Tibial nerve (tissue), 4 donors: ENCODE measurements around the gene ELFN1. TPM values are rescaled to one million over a fixed set of nuclear protein-coding genes. Genes with fewer than 3 reads are reported as not detected.

Experiments used
- DNase-seq, 2 donors: peaks; one replicate each; pipeline ENCODE4 v3.0.0-alpha.2; 2019; ENCODE audit warnings: low spot score in 2 of 2
- H3K27ac ChIP-seq, 4 donors: fragments of 200-600 bp; sonication (generic) in 3 of 4; one replicate each; pipeline ENCODE4 v1.5.1; 2017 to 2019; ENCODE audit warnings: mild to moderate bottlenecking in 1 of 4
- H3K27me3 ChIP-seq, 2 donors: fragments of 200-600 bp; sonication (generic) in 1 of 2; one replicate each; pipeline versions ENCODE4 v1.5.1 to v1.6.0; 2017 to 2019
- H3K36me3 ChIP-seq, 3 donors: fragments of 200-600 bp; sonication (generic); one replicate each; pipeline ENCODE4 v1.5.1; 2018 to 2019
- H3K4me1 ChIP-seq, 4 donors: fragments of 200-600 bp; sonication (generic) in 3 of 4; one replicate each; pipeline ENCODE4 v1.5.1; 2017 to 2019
- H3K4me3 ChIP-seq, 4 donors: fragments of 200-600 bp; sonication (generic) in 3 of 4; one replicate each; pipeline ENCODE4 v1.5.1; 2017 to 2019; ENCODE audit warnings: mild to moderate bottlenecking in 1 of 4, moderate library complexity in 1 of 4
- H3K9me3 ChIP-seq, 4 donors: fragments of 200-600 bp; sonication (generic) in 3 of 4; one replicate each; pipeline ENCODE4 v1.5.1; 2017 to 2019
- CTCF ChIP-seq, 5 experiments: fragments of 200-600 bp in 3 of 5; fragments of 450-650 bp in 2 of 5; sonication (generic) in 3 of 5; IDR thresholded peaks; one replicate each; pipeline ENCODE4 v1.5.1; 2016 to 2019; ENCODE audit warnings: antibody characterized with exemption in 5 of 5, mild to moderate bottlenecking in 3 of 5, moderate library complexity in 2 of 5
- EP300 ChIP-seq, 2 donors: sonication (generic); formaldehyde crosslinking; IDR thresholded peaks; one replicate each; pipeline ENCODE4 v1.6.1; 2017; ENCODE audit warnings: antibody characterized with exemption in 2 of 2, mild to moderate bottlenecking in 1 of 2
- POLR2A ChIP-seq, 2 donors: fragments of 450-650 bp; IDR thresholded peaks; one replicate each; pipeline ENCODE4 v1.6.1; 2017; ENCODE audit warnings: antibody characterized with exemption in 2 of 2, mild to moderate bottlenecking in 2 of 2, moderate library complexity in 2 of 2
- WGBS, 2 donors: methylation state at CpG; one replicate each; pipeline ENCODE4 v1.1.5; 2018; 5-methylcytosine and 5-hydroxymethylcytosine counted together
- total RNA-seq, 4 donors: library from RNA; depleted of rRNA; stranded (reverse); fragments of >200 nt; gene quantifications; one replicate each; pipeline ENCODE4 v1.1.0, GENCODE V29; 2016

Gene ELFN1
- total RNA-seq, 4 donors from 2014 or later: 0.21 to 2.4 (median 1.5) TPM

DNA sequence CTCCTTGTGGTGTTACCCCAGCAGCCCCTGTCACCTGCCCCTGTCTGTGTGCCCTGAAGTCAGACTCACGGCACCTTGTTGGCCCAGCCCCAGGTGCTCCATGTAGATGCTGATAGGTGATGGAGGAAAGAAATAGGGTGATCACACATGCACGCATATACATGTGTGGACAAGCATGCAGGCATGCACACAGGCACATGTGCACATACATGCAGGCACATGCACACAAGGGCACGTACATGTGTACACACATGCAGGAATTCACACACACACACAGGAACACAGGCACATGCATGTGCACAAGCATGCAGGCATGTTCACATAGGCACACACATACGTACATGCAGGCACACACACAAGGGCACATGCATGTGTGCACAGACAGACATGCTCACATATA, 16.6 kb upstream of the ELFN1 start:
- no peaks in the 10 kb centered on the region for H3K36me3 ChIP-seq
- peaks cover 0 to 50% of the 10 kb centered on the region in 2 donors for H3K27me3 ChIP-seq
- H3K4me1 ChIP-seq: no peaks in the 10 kb centered on the region
- peaks cover 0 to 2% (median 0%) of the 10 kb centered on the region in 4 donors for H3K9me3 ChIP-seq
- no peak for TF ChIP-seq EP300 (IDR thresholded peaks at IDR 0.05)
- no peak for TF ChIP-seq CTCF (IDR thresholded peaks at IDR 0.05)
- TF ChIP-seq POLR2A (IDR thresholded peaks at IDR 0.05): no peak
- no peak for DNase-seq
- 92 to 95% methylated on average over 4 of the region's 4 CpGs for WGBS, 2 donors
- H3K27ac ChIP-seq: no peak overlapping the region
- no peak overlapping the region for H3K4me3 ChIP-seq

GRCh38 chr7:1654111-1654510, 16.0 kb upstream of the ELFN1 start:
- no peak for TF ChIP-seq POLR2A (IDR thresholded peaks at IDR 0.05)
- TF ChIP-seq CTCF (IDR thresholded peaks at IDR 0.05): no peak
- no peak for TF ChIP-seq EP300 (IDR thresholded peaks at IDR 0.05)
- Histone ChIP-seq H3K9me3 (peaks cover 0 to 2% (median 0%) of the 10 kb centered on the region in 4 donors), H3K4me1 (no peaks in the 10 kb centered on the region), H3K27ac (no peak overlapping the region), H3K36me3 (no peaks in the 10 kb centered on the region), H3K4me3 (no peak overlapping the region), H3K27me3 (peaks cover 0 to 51% of the 10 kb centered on the region in 2 donors)
- no peak for DNase-seq
- WGBS, 2 donors: 84 to 85% methylated on average over 12 to 13 of the region's 15 CpGs

DNA sequence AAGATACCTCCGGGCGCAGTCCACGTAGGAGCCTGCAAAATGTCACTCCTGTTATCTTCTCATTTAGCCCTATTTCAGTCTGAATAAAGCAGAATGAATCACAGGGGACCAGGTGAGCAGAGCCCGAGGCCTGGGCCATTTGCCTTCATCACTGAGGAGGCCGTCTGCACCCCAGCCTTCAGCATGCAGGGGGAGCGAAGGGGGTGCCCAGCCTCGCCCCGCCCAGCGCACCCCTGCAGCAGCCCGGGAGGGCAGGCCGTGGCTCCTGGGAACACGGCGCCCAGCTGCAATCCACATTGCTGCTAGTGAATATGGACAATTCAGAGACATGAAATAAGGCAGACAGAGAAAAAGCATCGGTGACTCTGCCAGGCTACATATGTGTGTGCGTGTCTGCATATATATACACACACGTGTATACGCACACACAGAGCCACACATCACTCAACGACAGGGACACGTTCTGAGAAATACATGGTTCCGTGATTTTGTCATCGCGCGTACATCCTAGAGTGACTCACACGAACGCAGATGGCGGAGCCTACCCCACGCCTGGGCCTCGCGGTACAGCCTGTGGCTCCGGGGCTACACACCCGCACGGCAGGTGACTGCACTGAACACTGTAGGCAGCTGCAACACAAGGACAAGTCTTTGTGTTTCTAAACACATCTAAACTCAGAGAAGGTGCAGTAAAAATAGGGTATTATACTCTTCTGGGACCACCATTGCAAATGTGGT, 15.2 kb upstream of the ELFN1 start:
- peaks cover 0 to 47% of the 10 kb centered on the region in 2 donors for H3K27me3 ChIP-seq
- DNase-seq: no peak
- H3K27ac ChIP-seq: no peak overlapping the region
- H3K9me3 ChIP-seq: peaks cover 0 to 2% (median 0%) of the 10 kb centered on the region in 4 donors
- H3K36me3 ChIP-seq: no peaks in the 10 kb centered on the region
- no peak for TF ChIP-seq EP300 (IDR thresholded peaks at IDR 0.05)
- no peak for TF ChIP-seq CTCF (IDR thresholded peaks at IDR 0.05)
- TF ChIP-seq POLR2A (IDR thresholded peaks at IDR 0.05): no peak
- 85% methylated on average over 30 to 32 of the region's 32 CpGs for WGBS, 2 donors
- H3K4me1 ChIP-seq: no peaks in the 10 kb centered on the region
- H3K4me3 ChIP-seq: no peak overlapping the region

GRCh38 chr7:1659696-1660095, 10.4 kb upstream of the ELFN1 start:
- WGBS, 2 donors: 70 to 71% methylated on average over 8 of the region's 8 CpGs
- H3K4me3 ChIP-seq: no peak overlapping the region
- H3K36me3 ChIP-seq: no peaks in the 10 kb centered on the region
- peaks cover 0 to 73% of the 10 kb centered on the region in 2 donors for H3K27me3 ChIP-seq
- no peak for DNase-seq
- H3K27ac ChIP-seq: no peak overlapping the region
- peaks cover 0 to 2% (median 0%) of the 10 kb centered on the region in 4 donors for H3K9me3 ChIP-seq
- TF ChIP-seq EP300 (IDR thresholded peaks at IDR 0.05) (no peak), CTCF (IDR thresholded peaks at IDR 0.05) (no peak), POLR2A (IDR thresholded peaks at IDR 0.05) (no peak)
- H3K4me1 ChIP-seq: peaks cover 0 to 10% (median 7%) of the 10 kb centered on the region in 4 donors

DNA sequence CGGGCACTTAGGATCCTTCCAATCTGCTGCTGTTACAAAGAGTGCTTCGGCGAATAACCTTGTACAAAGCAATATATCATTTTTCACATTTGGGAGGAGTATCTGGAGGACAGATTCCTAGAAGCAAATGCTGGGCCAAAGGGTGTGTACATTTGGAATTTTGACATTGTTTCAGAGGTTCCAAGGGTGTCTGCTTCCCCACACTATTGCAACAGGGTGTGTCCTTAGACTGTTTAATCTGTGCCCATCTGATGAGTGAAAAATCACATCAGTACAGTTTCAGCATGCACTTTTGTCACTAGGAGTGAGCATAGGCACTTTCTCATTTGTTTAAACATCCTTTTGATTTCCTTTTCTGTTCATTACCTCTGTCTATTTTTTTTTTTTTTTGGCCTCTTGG, 8.6 kb upstream of the ELFN1 start:
- Histone ChIP-seq H3K36me3 (no peaks in the 10 kb centered on the region), H3K4me3 (no peak overlapping the region), H3K27me3 (peaks cover 2 to 70% of the 10 kb centered on the region in 2 donors), H3K4me1 (peaks cover 0 to 26% (median 20%) of the 10 kb centered on the region in 4 donors), H3K27ac (no peak overlapping the region), H3K9me3 (peaks cover 0 to 2% (median 0%) of the 10 kb centered on the region in 4 donors)
- no peak for DNase-seq
- no peak for TF ChIP-seq CTCF (IDR thresholded peaks at IDR 0.05)
- no peak for TF ChIP-seq EP300 (IDR thresholded peaks at IDR 0.05)
- no peak for TF ChIP-seq POLR2A (IDR thresholded peaks at IDR 0.05)
- WGBS, 2 donors: 75 to 80% methylated on average over 3 of the region's 3 CpGs
